Measurements from ENCODE around the gene CTNND1. TPM values are rescaled to one million over a fixed set of nuclear protein-coding genes. Genes with fewer than 3 reads are reported as not detected.
A peak's percentile ranks its signal among the peaks of the same experiment; 100 is the strongest.

CTNND1 gene
- total and polyA plus RNA-seq, 10 of the 15 experiments (the other 5 are each of a cell fraction or from before 2014, with no cell fraction given), result 4.7 to 70.0 (median 30.0) TPM

DNA sequence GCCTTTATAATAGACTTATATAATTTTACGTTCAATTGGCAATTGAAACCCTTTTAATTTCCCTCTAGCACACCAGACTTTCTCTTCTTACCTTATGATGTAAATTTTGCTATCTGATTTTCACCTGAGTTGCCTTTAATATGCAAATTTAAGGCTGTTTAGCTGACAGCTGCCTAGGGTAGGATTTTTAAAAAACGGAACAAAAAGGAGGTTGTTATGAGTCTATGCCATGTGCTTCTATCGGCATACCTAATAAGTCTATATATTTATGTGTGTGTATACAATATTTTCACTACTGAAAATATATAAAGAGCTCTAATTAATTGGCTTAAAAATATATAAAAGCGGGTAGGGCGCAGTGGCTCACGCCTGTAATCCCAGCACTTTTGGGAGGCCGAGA lies 32.1 kb upstream of the CTNND1 start:
- peak overlapping the region; percentile 6; the same call in 1 of the 2 replicates for H3K27ac ChIP-seq (ENCODE audit: control insufficient read depth, insufficient read depth)
- no peak for DNase-seq (ENCODE audit: low read depth, low spot score)
- in situ Hi-C loops (cut with MboI), result no loop called here
- 0 out of 2 replicates have a peak, but pooled peaks cover 6% of the 10 kb centered on the region for H3K4me1 ChIP-seq (ENCODE audit: control insufficient read depth, insufficient read depth, low read length)
- H3K4me2 ChIP-seq (ENCODE audit: control insufficient read depth, insufficient read depth), result peak overlapping the region; percentile 55; the same call in 1 of the 2 replicates
- H4K20me1 ChIP-seq (ENCODE audit: control insufficient read depth, insufficient read depth), result no peaks in the 10 kb centered on the region
- no peaks in the 10 kb centered on the region for H3K9me3 ChIP-seq (replicated peaks; ENCODE audit: control insufficient read depth, insufficient read depth, low read length)
- SMC1A ChIA-PET (ENCODE audit: uncharacterized antibody, unreplicated experiment), result interaction anchor here (0.6 to 3.7 kb wide), 5 partner anchors 15 to 71 kb away, joined by 3 to 19 read pairs (median 4); no protein-coding TSS in a partner anchor
- no TSS peak for BruUV-seq (replicated peaks)
- peaks cover 41% of the 10 kb centered on the region for H3K79me2 ChIP-seq (ENCODE audit: control insufficient read depth, insufficient read depth, low read length)
- H2AFZ ChIP-seq (ENCODE audit: control insufficient read depth, low read depth, low read length), result no peak overlapping the region; the same call in 1 of the 2 replicates
- H3K27me3 ChIP-seq (replicated peaks in 1 of 2; ENCODE audit: control insufficient read depth in 2 of 2, insufficient read depth in 2 of 2, low read length in 1 of 2), result no peaks in the 10 kb centered on the region
- peaks cover 1 to 3% of the 10 kb centered on the region in 2 experiments; a peak in 2 of 4 replicates for H3K36me3 ChIP-seq (ENCODE audit: control insufficient read depth in 2 of 2, insufficient read depth in 2 of 2, low read length in 1 of 2)
- WGBS (ENCODE audit: insufficient coverage, insufficient replicate concordance, low lambda C conversion rate, missing lambda C conversion rate), result 2% methylated on average over 7 of the region's 7 CpGs
- TF ChIP-seq RELA (IDR thresholded peaks at IDR 0.05; ENCODE audit: borderline replicate concordance, partially characterized antibody) (no peak), FOS (IDR thresholded peaks at IDR 0.05; ENCODE audit: borderline replicate concordance, extremely low read depth, insufficient read length) (no peak), CHD1 (IDR thresholded peaks at IDR 0.05; ENCODE audit: low read depth, low read length) (no peak), POU2F2 (IDR thresholded peaks at IDR 0.05; ENCODE audit: borderline replicate concordance, low read depth, low read length) (0 out of 3 replicates have a peak, but pooled peaks have one; percentile 24), JUND (IDR thresholded peaks at IDR 0.05; ENCODE audit: low read depth, low read length) (no peak), KAT2A (conservative IDR thresholded peaks at IDR 0.05; ENCODE audit: control insufficient read depth, low read depth, low read length) (no peak), BHLHE40 (IDR thresholded peaks at IDR 0.05; ENCODE audit: borderline replicate concordance in 1 of 2, low read depth in 2 of 2, low read length in 1 of 2) (no peak), MXI1 (IDR thresholded peaks at IDR 0.05; ENCODE audit: low read depth, low read length) (peak; percentile 21; the same call in 1 of the 2 replicates)
- TF ChIP-seq, protein P1, sequence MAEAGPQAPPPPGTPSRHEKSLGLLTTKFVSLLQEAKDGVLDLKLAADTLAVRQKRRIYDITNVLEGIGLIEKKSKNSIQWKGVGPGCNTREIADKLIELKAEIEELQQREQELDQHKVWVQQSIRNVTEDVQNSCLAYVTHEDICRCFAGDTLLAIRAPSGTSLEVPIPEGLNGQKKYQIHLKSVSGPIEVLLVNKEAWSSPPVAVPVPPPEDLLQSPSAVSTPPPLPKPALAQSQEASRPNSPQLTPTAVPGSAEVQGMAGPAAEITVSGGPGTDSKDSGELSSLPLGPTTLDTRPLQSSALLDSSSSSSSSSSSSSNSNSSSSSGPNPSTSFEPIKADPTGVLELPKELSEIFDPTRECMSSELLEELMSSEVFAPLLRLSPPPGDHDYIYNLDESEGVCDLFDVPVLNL (IDR thresholded peaks at IDR 0.05; ENCODE audit: low read depth, low read length), result no peak
- TF ChIP-seq, protein P2, sequence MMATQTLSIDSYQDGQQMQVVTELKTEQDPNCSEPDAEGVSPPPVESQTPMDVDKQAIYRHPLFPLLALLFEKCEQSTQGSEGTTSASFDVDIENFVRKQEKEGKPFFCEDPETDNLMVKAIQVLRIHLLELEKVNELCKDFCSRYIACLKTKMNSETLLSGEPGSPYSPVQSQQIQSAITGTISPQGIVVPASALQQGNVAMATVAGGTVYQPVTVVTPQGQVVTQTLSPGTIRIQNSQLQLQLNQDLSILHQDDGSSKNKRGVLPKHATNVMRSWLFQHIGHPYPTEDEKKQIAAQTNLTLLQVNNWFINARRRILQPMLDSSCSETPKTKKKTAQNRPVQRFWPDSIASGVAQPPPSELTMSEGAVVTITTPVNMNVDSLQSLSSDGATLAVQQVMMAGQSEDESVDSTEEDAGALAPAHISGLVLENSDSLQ (IDR thresholded peaks at IDR 0.05), result peak; percentile 31; the same call in 1 of the 2 replicates
- TF ChIP-seq, protein P3, sequence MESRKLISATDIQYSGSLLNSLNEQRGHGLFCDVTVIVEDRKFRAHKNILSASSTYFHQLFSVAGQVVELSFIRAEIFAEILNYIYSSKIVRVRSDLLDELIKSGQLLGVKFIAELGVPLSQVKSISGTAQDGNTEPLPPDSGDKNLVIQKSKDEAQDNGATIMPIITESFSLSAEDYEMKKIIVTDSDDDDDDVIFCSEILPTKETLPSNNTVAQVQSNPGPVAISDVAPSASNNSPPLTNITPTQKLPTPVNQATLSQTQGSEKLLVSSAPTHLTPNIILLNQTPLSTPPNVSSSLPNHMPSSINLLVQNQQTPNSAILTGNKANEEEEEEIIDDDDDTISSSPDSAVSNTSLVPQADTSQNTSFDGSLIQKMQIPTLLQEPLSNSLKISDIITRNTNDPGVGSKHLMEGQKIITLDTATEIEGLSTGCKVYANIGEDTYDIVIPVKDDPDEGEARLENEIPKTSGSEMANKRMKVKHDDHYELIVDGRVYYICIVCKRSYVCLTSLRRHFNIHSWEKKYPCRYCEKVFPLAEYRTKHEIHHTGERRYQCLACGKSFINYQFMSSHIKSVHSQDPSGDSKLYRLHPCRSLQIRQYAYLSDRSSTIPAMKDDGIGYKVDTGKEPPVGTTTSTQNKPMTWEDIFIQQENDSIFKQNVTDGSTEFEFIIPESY (IDR thresholded peaks at IDR 0.05), result no peak
- CTCF ChIA-PET, result interaction anchor here (0.6 to 2.5 kb wide), 4 partner anchors 15 to 1804 kb away, joined by 4 to 11 read pairs (median 6); partner anchors contain the start of gene CTNND1
- peak overlapping the region; percentile 35; the same call in 1 of the 2 replicates for H3K9ac ChIP-seq (ENCODE audit: control insufficient read depth, insufficient read depth, low read length)
- RAD21 ChIA-PET (ENCODE audit: unreplicated experiment), result interaction anchor here (0.5 to 1.2 kb wide), 3 partner anchors 17 to 71 kb away, joined by 3 to 4 read pairs (median 3); partner anchors contain the start of genes MED19 and TMX2
- no peak overlapping the region for H3K4me3 ChIP-seq
- FAIRE-seq, result no peak
- POLR2A ChIA-PET, result interaction anchor here (1.1 kb wide), 1 partner anchor 62 kb away, joined by 3 read pairs; no protein-coding TSS in a partner anchor
- intact Hi-C loops (cut with micrococcal nuclease; ENCODE audit: unreplicated experiment), result no loop called here
- ATAC-seq, result peak; percentile 64

Data from GM12878 (cell line).